GM13977 (cell line): Measurements from ENCODE around the gene KRT6A.

Source experiments
- DNase-seq: peaks from one replicate; pipeline ENCODE4 v3.0.0; 2012; ENCODE audit warnings: low spot score
- in situ Hi-C: fragments of 300-500 bp; cut with MboI; formaldehyde crosslinking; loops from one replicate; pipeline ENCODE4 v1.12.0; 2022; ENCODE audit warnings: low sequenced_read_pairs, low pct_unique_long_range_greater_than_20kb, mixed read lengths, inconsistent platforms; ENCODE audit not compliant: unreplicated experiment
- TF ChIP-seq, protein P1 (sequence below): IDR thresholded peaks from 2 replicates; pipeline ENCODE4 v1.5.1; 2012; ENCODE audit warnings: mild to moderate bottlenecking, control low read depth; ENCODE audit not compliant: insufficient read depth; ENCODE audit errors: extremely low read depth, missing control alignments

KRT6A gene

DNA sequence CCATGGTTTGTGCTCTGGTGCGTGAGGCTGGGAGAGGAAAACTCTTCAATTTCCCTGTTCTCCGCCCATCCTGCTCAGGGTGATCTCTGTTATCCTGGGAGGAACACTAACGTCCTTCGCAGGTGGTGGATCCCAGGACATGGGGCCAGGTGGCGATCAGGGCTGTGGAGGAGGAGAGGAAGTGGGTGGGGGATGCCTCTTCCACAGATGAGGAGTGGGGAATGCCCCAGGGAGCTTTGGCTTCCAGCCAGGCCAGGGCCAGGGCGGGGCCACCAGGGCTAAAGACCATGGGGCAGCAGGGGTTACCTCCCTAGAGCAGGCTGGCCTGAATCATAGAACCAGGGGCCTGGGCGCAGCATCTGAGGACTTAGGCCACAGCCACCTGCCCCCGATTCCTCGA, 55.5 kb downstream of the KRT6A start:
- in situ Hi-C loops = no loop called here
- DNase-seq = no peak
- TF ChIP-seq, protein P1, sequence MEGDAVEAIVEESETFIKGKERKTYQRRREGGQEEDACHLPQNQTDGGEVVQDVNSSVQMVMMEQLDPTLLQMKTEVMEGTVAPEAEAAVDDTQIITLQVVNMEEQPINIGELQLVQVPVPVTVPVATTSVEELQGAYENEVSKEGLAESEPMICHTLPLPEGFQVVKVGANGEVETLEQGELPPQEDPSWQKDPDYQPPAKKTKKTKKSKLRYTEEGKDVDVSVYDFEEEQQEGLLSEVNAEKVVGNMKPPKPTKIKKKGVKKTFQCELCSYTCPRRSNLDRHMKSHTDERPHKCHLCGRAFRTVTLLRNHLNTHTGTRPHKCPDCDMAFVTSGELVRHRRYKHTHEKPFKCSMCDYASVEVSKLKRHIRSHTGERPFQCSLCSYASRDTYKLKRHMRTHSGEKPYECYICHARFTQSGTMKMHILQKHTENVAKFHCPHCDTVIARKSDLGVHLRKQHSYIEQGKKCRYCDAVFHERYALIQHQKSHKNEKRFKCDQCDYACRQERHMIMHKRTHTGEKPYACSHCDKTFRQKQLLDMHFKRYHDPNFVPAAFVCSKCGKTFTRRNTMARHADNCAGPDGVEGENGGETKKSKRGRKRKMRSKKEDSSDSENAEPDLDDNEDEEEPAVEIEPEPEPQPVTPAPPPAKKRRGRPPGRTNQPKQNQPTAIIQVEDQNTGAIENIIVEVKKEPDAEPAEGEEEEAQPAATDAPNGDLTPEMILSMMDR = no peak
